ENCODE results near the gene PCBD1.

The PCBD1 gene

GRCh38 chr10:70917226-70917625 lies 28.9 kb upstream of the PCBD1 start:
- DNase-seq, result no peak

GRCh38 chr10:70916241-70916640 lies 27.9 kb upstream of the PCBD1 start:
- no peak for DNase-seq

- DNase-seq, result no peak
Observed at GRCh38 chr10:70915806-70916205, 27.4 kb upstream of the PCBD1 start.

- DNase-seq, result no peak
Observed at GRCh38 chr10:70915206-70915605, 26.8 kb upstream of the PCBD1 start.

- no peak for DNase-seq
Observed at GRCh38 chr10:70914316-70914864, 26.0 kb upstream of the PCBD1 start.

GRCh38 chr10:70913893-70914240 lies 25.5 kb upstream of the PCBD1 start:
- DNase-seq, result no peak

- DNase-seq, result no peak
Observed at GRCh38 chr10:70913191-70913892, 25.0 kb upstream of the PCBD1 start.

- no peak for DNase-seq
Observed at GRCh38 chr10:70912556-70912955, 24.2 kb upstream of the PCBD1 start.

GRCh38 chr10:70911386-70911785 lies 23.0 kb upstream of the PCBD1 start:
- DNase-seq, result no peak

GRCh38 chr10:70910486-70911341 lies 22.3 kb upstream of the PCBD1 start:
- DNase-seq, result no peak

GRCh38 chr10:70909326-70909935 lies 21.1 kb upstream of the PCBD1 start:
- no peak for DNase-seq

- DNase-seq, result no peak
Observed at GRCh38 chr10:70908406-70909296, 20.3 kb upstream of the PCBD1 start.

GRCh38 chr10:70907637-70908405 lies 19.5 kb upstream of the PCBD1 start:
- DNase-seq, result no peak

- no peak for DNase-seq
Observed at GRCh38 chr10:70906953-70907636, 18.7 kb upstream of the PCBD1 start.

GRCh38 chr10:70906031-70906783 lies 17.8 kb upstream of the PCBD1 start:
- DNase-seq, result no peak

- no peak for DNase-seq
Observed at GRCh38 chr10:70905071-70906021, 17.0 kb upstream of the PCBD1 start.

- DNase-seq, result peak in 1 of 2 donors; percentile 19
Observed at GRCh38 chr10:70903262-70903921, 15.0 kb upstream of the PCBD1 start.

GRCh38 chr10:70902661-70903261 lies 14.4 kb upstream of the PCBD1 start:
- DNase-seq, result no peak
